ENCODE measurements around the gene MEF2B.

MEF2B gene

GRCh38 chr19:19140476-19140875 is 29.6 kb downstream of the MEF2B start:
- H3K4me2 ChIP-seq (ENCODE audit: low read length): no peak overlapping the region
- H3K79me2 ChIP-seq (ENCODE audit: insufficient read depth, low read length): no peaks in the 10 kb centered on the region
- H2AFZ ChIP-seq (ENCODE audit: low read length): no peak overlapping the region
- no peak overlapping the region for H3K9ac ChIP-seq (ENCODE audit: low read length)
- 0 out of 2 replicates have a peak, but pooled peaks cover 4% of the 10 kb centered on the region for H3K36me3 ChIP-seq (ENCODE audit: insufficient read depth, low read length)
- no peak overlapping the region for H3K4me3 ChIP-seq (ENCODE audit: low read depth, low read length, poor library complexity, severe bottlenecking)
- H3K27ac ChIP-seq (ENCODE audit: low read depth, low read length, poor library complexity, severe bottlenecking): no peak overlapping the region
- TF ChIP-seq EZH2 (IDR thresholded peaks at IDR 0.05; ENCODE audit: borderline replicate concordance, low read length) (no peak), CTCF (IDR thresholded peaks at IDR 0.05; ENCODE audit: low read length) (no peak)
- H3K9me3 ChIP-seq (ENCODE audit: low read length): no peaks in the 10 kb centered on the region
- H3K27me3 ChIP-seq (ENCODE audit: insufficient read depth, low read length): no peaks in the 10 kb centered on the region
- no peaks in the 10 kb centered on the region for H4K20me1 ChIP-seq (ENCODE audit: insufficient read depth, low read length)
- H3K4me1 ChIP-seq (ENCODE audit: insufficient read depth, low read length, severe bottlenecking): peaks cover 13% of the 10 kb centered on the region
- H3K9me2 ChIP-seq (ENCODE audit: low read depth, low read length): no peaks in the 10 kb centered on the region
- H3F3A ChIP-seq (ENCODE audit: insufficient read depth, low read length): no peaks in the 10 kb centered on the region

- Histone ChIP-seq H3K27ac (ENCODE audit: low read depth, low read length, poor library complexity, severe bottlenecking) (no peak overlapping the region), H3K4me3 (ENCODE audit: low read depth, low read length, poor library complexity, severe bottlenecking) (no peak overlapping the region), H3K27me3 (ENCODE audit: insufficient read depth, low read length) (no peaks in the 10 kb centered on the region), H3K36me3 (ENCODE audit: insufficient read depth, low read length) (no peaks in the 10 kb centered on the region), H3K9me2 (ENCODE audit: low read depth, low read length) (no peaks in the 10 kb centered on the region), H3K4me2 (ENCODE audit: low read length) (no peak overlapping the region), H3K79me2 (ENCODE audit: insufficient read depth, low read length) (no peaks in the 10 kb centered on the region), H3F3A (ENCODE audit: insufficient read depth, low read length) (no peaks in the 10 kb centered on the region), H2AFZ (ENCODE audit: low read length) (no peak overlapping the region), H3K9ac (ENCODE audit: low read length) (no peak overlapping the region), H3K4me1 (ENCODE audit: insufficient read depth, low read length, severe bottlenecking) (peaks cover 19% of the 10 kb centered on the region), H4K20me1 (ENCODE audit: insufficient read depth, low read length) (no peaks in the 10 kb centered on the region), H3K9me3 (ENCODE audit: low read length) (no peaks in the 10 kb centered on the region)
- TF ChIP-seq CTCF (IDR thresholded peaks at IDR 0.05; ENCODE audit: low read length): no peak
- no peak for TF ChIP-seq EZH2 (IDR thresholded peaks at IDR 0.05; ENCODE audit: borderline replicate concordance, low read length)
Observed at GRCh38 chr19:19139876-19140229, 30.2 kb downstream of the MEF2B start.

- H3K27ac ChIP-seq (ENCODE audit: low read depth, low read length, poor library complexity, severe bottlenecking): peak within 1 kb of the TSS; percentile 27
- H3K9ac ChIP-seq (ENCODE audit: low read length): peak within 1 kb of the TSS; percentile 89
- H3K27me3 ChIP-seq (ENCODE audit: insufficient read depth, low read length): no peaks in the 10 kb centered on the region
- no peak within 1 kb of the TSS for H2AFZ ChIP-seq (ENCODE audit: low read length)
- TF ChIP-seq EZH2 (IDR thresholded peaks at IDR 0.05; ENCODE audit: borderline replicate concordance, low read length): no peak
- no peak for TF ChIP-seq CTCF (IDR thresholded peaks at IDR 0.05; ENCODE audit: low read length)
- peaks cover 11% of the 10 kb centered on the region for H3K36me3 ChIP-seq (ENCODE audit: insufficient read depth, low read length)
- no peaks in the 10 kb centered on the region for H3F3A ChIP-seq (ENCODE audit: insufficient read depth, low read length)
- no peaks in the 10 kb centered on the region for H3K79me2 ChIP-seq (ENCODE audit: insufficient read depth, low read length)
- no peaks in the 10 kb centered on the region for H3K9me2 ChIP-seq (ENCODE audit: low read depth, low read length)
- peak within 1 kb of the TSS; percentile 79 for H3K4me2 ChIP-seq (ENCODE audit: low read length)
- H4K20me1 ChIP-seq (ENCODE audit: insufficient read depth, low read length): no peaks in the 10 kb centered on the region
- H3K4me3 ChIP-seq (ENCODE audit: low read depth, low read length, poor library complexity, severe bottlenecking): peak within 1 kb of the TSS; percentile 78
- H3K4me1 ChIP-seq (ENCODE audit: insufficient read depth, low read length, severe bottlenecking): peaks cover 22% of the 10 kb centered on the region
- H3K9me3 ChIP-seq (ENCODE audit: low read length): no peaks in the 10 kb centered on the region
Observed at GRCh38 chr19:19138109-19138981, 31.7 kb downstream of the MEF2B start, which contains the start of gene TMEM161A. TSS of gene TMEM161A (minus strand) at chr19:19138478. CDS start at chr19:19138428, 50 bp downstream.

All from OCI-LY1 (cell line).